Measurements from ENCODE around the gene TAS2R40. TPM values are rescaled to one million over a fixed set of nuclear protein-coding genes. Genes with fewer than 3 reads are reported as not detected.

The TAS2R40 gene
- total and polyA plus RNA-seq, 4 donors = 0.07 TPM; not detected in 3

GRCh38 chr7:143255564-143255963 is 33.7 kb downstream of the TAS2R40 start:
- Histone ChIP-seq H3K9ac (ENCODE audit: insufficient read depth in 1 of 2, low read length in 2 of 2) (no peak overlapping the region), H3K4me1 (ENCODE audit: control insufficient read depth in 5 of 5, insufficient read depth in 5 of 5, low read length in 5 of 5) (peaks cover 0 to 4% (median 0%) of the 10 kb centered on the region in 5 donors), H3K27ac (ENCODE audit: low read depth in 1 of 2, low read length in 1 of 2) (no peak overlapping the region), H3K36me3 (ENCODE audit: control insufficient read depth in 4 of 4, insufficient read depth in 4 of 4, low read length in 4 of 4) (no peaks in the 10 kb centered on the region), H3K9me3 (ENCODE audit: control insufficient read depth in 4 of 4, insufficient read depth in 3 of 4, low read length in 3 of 4) (no peaks in the 10 kb centered on the region), H3K27me3 (ENCODE audit: control insufficient read depth in 3 of 3, insufficient read depth in 3 of 3, low read length in 2 of 3) (no peaks in the 10 kb centered on the region), H3K4me3 (no peak overlapping the region)
- ATAC-seq (ENCODE audit: insufficient read depth, low FRiP score) (no peak), DNase-seq (no peak)
- TF ChIP-seq CTCF (IDR thresholded peaks at IDR 0.05; ENCODE audit: control extremely low read depth, extremely low read depth) = no peak
- WGBS, 2 donors = 61 to 71% methylated on average over 3 of the region's 3 CpGs

GRCh38 chr7:143256325-143256724 is 34.5 kb downstream of the TAS2R40 start:
- Histone ChIP-seq H3K36me3 (ENCODE audit: control insufficient read depth in 4 of 4, insufficient read depth in 4 of 4, low read length in 4 of 4) (no peaks in the 10 kb centered on the region), H3K27me3 (ENCODE audit: control insufficient read depth in 3 of 3, insufficient read depth in 3 of 3, low read length in 2 of 3) (no peaks in the 10 kb centered on the region), H3K9ac (ENCODE audit: insufficient read depth in 1 of 2, low read length in 2 of 2) (no peak overlapping the region), H3K4me1 (ENCODE audit: control insufficient read depth in 5 of 5, insufficient read depth in 5 of 5, low read length in 5 of 5) (peaks cover 0 to 4% (median 0%) of the 10 kb centered on the region in 5 donors), H3K9me3 (ENCODE audit: control insufficient read depth in 4 of 4, insufficient read depth in 3 of 4, low read length in 3 of 4) (no peaks in the 10 kb centered on the region), H3K27ac (ENCODE audit: low read depth in 1 of 2, low read length in 1 of 2) (no peak overlapping the region), H3K4me3 (no peak overlapping the region)
- WGBS, 2 donors = 91 to 92% methylated on average over 3 of the region's 3 CpGs
- TF ChIP-seq CTCF (IDR thresholded peaks at IDR 0.05; ENCODE audit: control extremely low read depth, extremely low read depth) = no peak
- no peak for ATAC-seq (ENCODE audit: insufficient read depth, low FRiP score)
- DNase-seq = no peak

GRCh38 chr7:143256932-143257331 is 35.1 kb downstream of the TAS2R40 start:
- Histone ChIP-seq H3K4me1 (ENCODE audit: control insufficient read depth in 5 of 5, insufficient read depth in 5 of 5, low read length in 5 of 5) (peaks cover 0 to 4% (median 0%) of the 10 kb centered on the region in 5 donors), H3K9me3 (ENCODE audit: control insufficient read depth in 4 of 4, insufficient read depth in 3 of 4, low read length in 3 of 4) (no peaks in the 10 kb centered on the region), H3K27ac (ENCODE audit: low read depth in 1 of 2, low read length in 1 of 2) (no peak overlapping the region), H3K27me3 (ENCODE audit: control insufficient read depth in 3 of 3, insufficient read depth in 3 of 3, low read length in 2 of 3) (no peaks in the 10 kb centered on the region), H3K36me3 (ENCODE audit: control insufficient read depth in 4 of 4, insufficient read depth in 4 of 4, low read length in 4 of 4) (no peaks in the 10 kb centered on the region), H3K9ac (ENCODE audit: insufficient read depth in 1 of 2, low read length in 2 of 2) (no peak overlapping the region), H3K4me3 (no peak overlapping the region)
- DNase-seq (no peak), ATAC-seq (ENCODE audit: insufficient read depth, low FRiP score) (no peak)
- TF ChIP-seq CTCF (IDR thresholded peaks at IDR 0.05; ENCODE audit: control extremely low read depth, extremely low read depth) = no peak
- WGBS, 2 donors = 91 to 96% methylated on average over 4 of the region's 4 CpGs

- 90 to 95% methylated on average over 5 of the region's 5 CpGs for WGBS, 2 donors
- no peaks in the 10 kb centered on the region for H3K9me3 ChIP-seq (ENCODE audit: control insufficient read depth in 4 of 4, insufficient read depth in 3 of 4, low read length in 3 of 4)
- no peak overlapping the region for H3K4me3 ChIP-seq
- TF ChIP-seq CTCF (IDR thresholded peaks at IDR 0.05; ENCODE audit: control extremely low read depth, extremely low read depth) = no peak
- H3K27me3 ChIP-seq (ENCODE audit: control insufficient read depth in 3 of 3, insufficient read depth in 3 of 3, low read length in 2 of 3) = no peaks in the 10 kb centered on the region
- DNase-seq = no peak
- H3K9ac ChIP-seq (ENCODE audit: insufficient read depth in 1 of 2, low read length in 2 of 2) = no peak overlapping the region
- H3K36me3 ChIP-seq (ENCODE audit: control insufficient read depth in 4 of 4, insufficient read depth in 4 of 4, low read length in 4 of 4) = no peaks in the 10 kb centered on the region
- no peak for ATAC-seq (ENCODE audit: insufficient read depth, low FRiP score)
- peaks cover 0 to 4% (median 0%) of the 10 kb centered on the region in 5 donors for H3K4me1 ChIP-seq (ENCODE audit: control insufficient read depth in 5 of 5, insufficient read depth in 5 of 5, low read length in 5 of 5)
- no peak overlapping the region for H3K27ac ChIP-seq (ENCODE audit: low read depth in 1 of 2, low read length in 1 of 2)
Measured at GRCh38 chr7:143257501-143257900, 35.7 kb downstream of the TAS2R40 start.

All from lung (tissue), 12 donors.